Liver (tissue), 9 donors: ENCODE measurements around the gene HIVEP3. TPM values are rescaled to one million over a fixed set of nuclear protein-coding genes. Genes with fewer than 3 reads are reported as not detected.

ENCODE experiments used
- DNase-seq: peaks from one replicate; pipeline ENCODE4 v3.0.0-alpha.2; 2017; ENCODE audit warnings: low spot score
- H3K27ac ChIP-seq, 2 donors: one replicate each; pipeline ENCODE4 v1.7.0; 2013; ENCODE audit warnings: inconsistent platforms in 2 of 2, low read length in 2 of 2, control low read depth in 1 of 2, low read depth in 1 of 2, mild to moderate bottlenecking in 1 of 2
- H3K27me3 ChIP-seq, 4 donors: one replicate each; pipeline versions ENCODE4 v1.6.1 to v1.7.0; 2013; ENCODE audit warnings: low read length in 3 of 4, inconsistent platforms in 1 of 4, mild to moderate bottlenecking in 1 of 4, moderate library complexity in 1 of 4; ENCODE audit not compliant: control insufficient read depth in 4 of 4, insufficient read depth in 4 of 4
- H3K36me3 ChIP-seq, 4 donors: one replicate each; pipeline versions ENCODE4 v1.6.1 to v1.7.0; 2013; ENCODE audit warnings: low read length in 3 of 4, mild to moderate bottlenecking in 3 of 4, low read depth in 1 of 4, moderate library complexity in 1 of 4; ENCODE audit not compliant: control insufficient read depth in 4 of 4, insufficient read depth in 3 of 4
- H3K4me1 ChIP-seq, 4 donors: one replicate each; pipeline versions ENCODE4 v1.6.1 to v1.7.0; 2013; ENCODE audit warnings: low read length in 3 of 4, mild to moderate bottlenecking in 3 of 4, moderate library complexity in 1 of 4; ENCODE audit not compliant: control insufficient read depth in 4 of 4, insufficient read depth in 4 of 4
- H3K4me3 ChIP-seq, 3 donors: one replicate each; pipeline versions ENCODE4 v1.6.1 to v1.7.0; 2013; ENCODE audit warnings: low read length in 3 of 3, control low read depth in 1 of 3, low read depth in 1 of 3, mild to moderate bottlenecking in 1 of 3
- H3K9ac ChIP-seq, 2 donors: one replicate each; pipeline ENCODE4 v1.7.0; 2013; ENCODE audit warnings: low read length in 2 of 2, mild to moderate bottlenecking in 2 of 2, moderate library complexity in 2 of 2, control low read depth in 1 of 2, low read depth in 1 of 2
- H3K9me3 ChIP-seq, 4 donors: one replicate each; pipeline versions ENCODE4 v1.6.1 to v1.7.0; 2013; ENCODE audit warnings: low read length in 3 of 4; ENCODE audit not compliant: control insufficient read depth in 4 of 4
- ATF3 ChIP-seq: IDR thresholded peaks from 2 replicates; pipeline ENCODE4 v1.6.1; 2016; ENCODE audit warnings: antibody characterized with exemption
- EGR1 ChIP-seq, 2 donors: IDR thresholded peaks; 2 replicates each; pipeline ENCODE4 v1.6.1; 2016 to 2018; ENCODE audit warnings: antibody characterized with exemption in 2 of 2, low read depth in 2 of 2
- FOXA1 ChIP-seq: IDR thresholded peaks from 2 replicates; pipeline ENCODE4 v1.6.1; 2016; ENCODE audit warnings: antibody characterized with exemption
- FOXA2 ChIP-seq: IDR thresholded peaks from 2 replicates; pipeline ENCODE4 v1.6.1; 2016; ENCODE audit warnings: antibody characterized with exemption
- GABPA ChIP-seq, 2 donors: IDR thresholded peaks in 1 of 2; conservative IDR thresholded peaks in 1 of 2; 2 replicates each; pipeline ENCODE4 v1.6.1; 2016; ENCODE audit warnings: antibody characterized with exemption in 2 of 2, mild to moderate bottlenecking in 1 of 2, moderate library complexity in 1 of 2
- HNF4A ChIP-seq, 2 donors: conservative IDR thresholded peaks; 2 replicates each; pipeline ENCODE4 v1.6.1; 2016; ENCODE audit warnings: antibody characterized with exemption in 2 of 2, mild to moderate bottlenecking in 2 of 2
- HNF4G ChIP-seq: IDR thresholded peaks from 2 replicates; pipeline ENCODE4 v1.6.1; 2016; ENCODE audit warnings: antibody characterized with exemption
- JUND ChIP-seq, 2 donors: IDR thresholded peaks; 2 replicates each; pipeline ENCODE4 v1.6.1; 2016; ENCODE audit warnings: antibody characterized with exemption in 2 of 2
- NR2F2 ChIP-seq: IDR thresholded peaks from 2 replicates; pipeline ENCODE4 v1.6.1; 2016; ENCODE audit warnings: antibody characterized with exemption
- RAD21 ChIP-seq, 2 donors: IDR thresholded peaks; 2 replicates each; pipeline ENCODE4 v1.6.1; 2016; ENCODE audit warnings: antibody characterized with exemption in 2 of 2, mild to moderate bottlenecking in 2 of 2
- RXRA ChIP-seq, 2 donors: IDR thresholded peaks; 2 replicates each; pipeline ENCODE4 v1.6.1; 2017 to 2018; ENCODE audit warnings: antibody characterized with exemption in 2 of 2, mild to moderate bottlenecking in 1 of 2
- SP1 ChIP-seq: IDR thresholded peaks from 2 replicates; pipeline ENCODE4 v1.6.1; 2018; ENCODE audit warnings: antibody characterized with exemption, mild to moderate bottlenecking
- TAF1 ChIP-seq: conservative IDR thresholded peaks from 2 replicates; pipeline ENCODE4 v1.6.1; 2016; ENCODE audit warnings: antibody characterized with exemption, mild to moderate bottlenecking
- YY1 ChIP-seq: IDR thresholded peaks from 2 replicates; pipeline ENCODE4 v1.6.1; 2016; ENCODE audit warnings: antibody characterized with exemption, mild to moderate bottlenecking
- WGBS: extraction: QIAGEN DNeasy Blood & Tissue Kit; methylation state at CpG from one replicate; pipeline ENCODE4 v1.1.7; 2013; 5-methylcytosine and 5-hydroxymethylcytosine counted together
- polyA plus RNA-seq, 2 donors: library from polyadenylated mRNA; stranded (reverse) in 1 of 2; unstranded in 1 of 2; fragments of 200-250 nt in 1 of 2; fragments of >200 nt in 1 of 2; fragmentation: Nextera tagmentation in 1 of 2; extraction: Ambion mirVana in 1 of 2; gene quantifications; one replicate each; pipeline versions ENCODE4 v1.2.1 to v1.2.3, GENCODE V29; 2013 to 2015
- total RNA-seq, 2 donors: library from RNA; depleted of rRNA; stranded (reverse); fragments of >200 nt; gene quantifications; one replicate each; pipeline ENCODE4 v1.2.3, GENCODE V29; 2014
- TF ChIP-seq, protein P1 (sequence below): IDR thresholded peaks from 2 replicates; pipeline ENCODE4 v1.6.1; 2016; ENCODE audit warnings: antibody characterized with exemption
- TF ChIP-seq, protein P2 (sequence below): IDR thresholded peaks from 2 replicates; pipeline ENCODE4 v1.6.1; 2016; ENCODE audit warnings: antibody characterized with exemption
- TF ChIP-seq, protein P3 (sequence below): IDR thresholded peaks from 2 replicates; pipeline ENCODE4 v1.6.1; 2016; ENCODE audit warnings: antibody characterized with exemption, mild to moderate bottlenecking
- donor health status: healthy.
- donor health status: healthy.
- donor health status: healthy.
- donor health status: healthy.
- donor health status: healthy.

Gene HIVEP3
- total and polyA plus RNA-seq, 4 donors, result 0.93 to 1.6 (median 1.4) TPM

- TF ChIP-seq TAF1 (no peak), HNF4G (no peak), EGR1 (IDR thresholded peaks at IDR 0.05; ENCODE audit: low read depth in 2 of 2) (no peak), HNF4A (conservative IDR thresholded peaks at IDR 0.05) (no peak), GABPA (IDR thresholded peaks at IDR 0.05 in 1 of 2, conservative IDR thresholded peaks at IDR 0.05 in 1 of 2) (no peak), YY1 (no peak), RXRA (IDR thresholded peaks at IDR 0.05) (no peak), ATF3 (no peak), RAD21 (IDR thresholded peaks at IDR 0.05) (no peak), FOXA2 (no peak), SP1 (no peak)
- TF ChIP-seq, protein P1, sequence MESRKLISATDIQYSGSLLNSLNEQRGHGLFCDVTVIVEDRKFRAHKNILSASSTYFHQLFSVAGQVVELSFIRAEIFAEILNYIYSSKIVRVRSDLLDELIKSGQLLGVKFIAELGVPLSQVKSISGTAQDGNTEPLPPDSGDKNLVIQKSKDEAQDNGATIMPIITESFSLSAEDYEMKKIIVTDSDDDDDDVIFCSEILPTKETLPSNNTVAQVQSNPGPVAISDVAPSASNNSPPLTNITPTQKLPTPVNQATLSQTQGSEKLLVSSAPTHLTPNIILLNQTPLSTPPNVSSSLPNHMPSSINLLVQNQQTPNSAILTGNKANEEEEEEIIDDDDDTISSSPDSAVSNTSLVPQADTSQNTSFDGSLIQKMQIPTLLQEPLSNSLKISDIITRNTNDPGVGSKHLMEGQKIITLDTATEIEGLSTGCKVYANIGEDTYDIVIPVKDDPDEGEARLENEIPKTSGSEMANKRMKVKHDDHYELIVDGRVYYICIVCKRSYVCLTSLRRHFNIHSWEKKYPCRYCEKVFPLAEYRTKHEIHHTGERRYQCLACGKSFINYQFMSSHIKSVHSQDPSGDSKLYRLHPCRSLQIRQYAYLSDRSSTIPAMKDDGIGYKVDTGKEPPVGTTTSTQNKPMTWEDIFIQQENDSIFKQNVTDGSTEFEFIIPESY, result no peak
- TF ChIP-seq, protein P2, sequence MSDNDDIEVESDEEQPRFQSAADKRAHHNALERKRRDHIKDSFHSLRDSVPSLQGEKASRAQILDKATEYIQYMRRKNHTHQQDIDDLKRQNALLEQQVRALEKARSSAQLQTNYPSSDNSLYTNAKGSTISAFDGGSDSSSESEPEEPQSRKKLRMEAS, result no peak
- no peak overlapping the region for H3K4me3 ChIP-seq
- H3K27me3 ChIP-seq, result no peaks in the 10 kb centered on the region
- no peak overlapping the region for H3K27ac ChIP-seq
- H3K4me1 ChIP-seq, result peaks cover 0 to 7% (median 0%) of the 10 kb centered on the region in 4 donors
- no peak for DNase-seq
- no peak overlapping the region for H3K9ac ChIP-seq
- H3K9me3 ChIP-seq, result no peaks in the 10 kb centered on the region
- WGBS, result 96% methylated on average over 5 of the region's 5 CpGs
- no peaks in the 10 kb centered on the region for H3K36me3 ChIP-seq
Observed at GRCh38 chr1:41682149-41682548, 236.6 kb downstream of the HIVEP3 start.

GRCh38 chr1:41681331-41682098 lies 237.2 kb downstream of the HIVEP3 start:
- 80% methylated on average over 11 of the region's 11 CpGs for WGBS
- TF ChIP-seq FOXA2, result no peak
- TF ChIP-seq NR2F2, result no peak
- no peak for TF ChIP-seq SP1
- TF ChIP-seq HNF4A (conservative IDR thresholded peaks at IDR 0.05), result no peak
- TF ChIP-seq ATF3, result no peak
- no peak for TF ChIP-seq GABPA (IDR thresholded peaks at IDR 0.05 in 1 of 2, conservative IDR thresholded peaks at IDR 0.05 in 1 of 2)
- no peak for TF ChIP-seq EGR1 (IDR thresholded peaks at IDR 0.05; ENCODE audit: low read depth in 2 of 2)
- no peak for TF ChIP-seq TAF1
- TF ChIP-seq, protein P2, result no peak
- TF ChIP-seq, protein P1, result no peak
- no peak for TF ChIP-seq JUND (IDR thresholded peaks at IDR 0.05)
- TF ChIP-seq FOXA1, result no peak
- TF ChIP-seq, protein P3, sequence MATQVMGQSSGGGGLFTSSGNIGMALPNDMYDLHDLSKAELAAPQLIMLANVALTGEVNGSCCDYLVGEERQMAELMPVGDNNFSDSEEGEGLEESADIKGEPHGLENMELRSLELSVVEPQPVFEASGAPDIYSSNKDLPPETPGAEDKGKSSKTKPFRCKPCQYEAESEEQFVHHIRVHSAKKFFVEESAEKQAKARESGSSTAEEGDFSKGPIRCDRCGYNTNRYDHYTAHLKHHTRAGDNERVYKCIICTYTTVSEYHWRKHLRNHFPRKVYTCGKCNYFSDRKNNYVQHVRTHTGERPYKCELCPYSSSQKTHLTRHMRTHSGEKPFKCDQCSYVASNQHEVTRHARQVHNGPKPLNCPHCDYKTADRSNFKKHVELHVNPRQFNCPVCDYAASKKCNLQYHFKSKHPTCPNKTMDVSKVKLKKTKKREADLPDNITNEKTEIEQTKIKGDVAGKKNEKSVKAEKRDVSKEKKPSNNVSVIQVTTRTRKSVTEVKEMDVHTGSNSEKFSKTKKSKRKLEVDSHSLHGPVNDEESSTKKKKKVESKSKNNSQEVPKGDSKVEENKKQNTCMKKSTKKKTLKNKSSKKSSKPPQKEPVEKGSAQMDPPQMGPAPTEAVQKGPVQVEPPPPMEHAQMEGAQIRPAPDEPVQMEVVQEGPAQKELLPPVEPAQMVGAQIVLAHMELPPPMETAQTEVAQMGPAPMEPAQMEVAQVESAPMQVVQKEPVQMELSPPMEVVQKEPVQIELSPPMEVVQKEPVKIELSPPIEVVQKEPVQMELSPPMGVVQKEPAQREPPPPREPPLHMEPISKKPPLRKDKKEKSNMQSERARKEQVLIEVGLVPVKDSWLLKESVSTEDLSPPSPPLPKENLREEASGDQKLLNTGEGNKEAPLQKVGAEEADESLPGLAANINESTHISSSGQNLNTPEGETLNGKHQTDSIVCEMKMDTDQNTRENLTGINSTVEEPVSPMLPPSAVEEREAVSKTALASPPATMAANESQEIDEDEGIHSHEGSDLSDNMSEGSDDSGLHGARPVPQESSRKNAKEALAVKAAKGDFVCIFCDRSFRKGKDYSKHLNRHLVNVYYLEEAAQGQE, result no peak
- TF ChIP-seq RAD21 (IDR thresholded peaks at IDR 0.05), result no peak
- no peak for TF ChIP-seq YY1
- TF ChIP-seq HNF4G, result no peak
- H3K9ac ChIP-seq, result no peak overlapping the region
- peaks cover 0 to 7% (median 0%) of the 10 kb centered on the region in 4 donors for H3K4me1 ChIP-seq
- H3K4me3 ChIP-seq, result no peak overlapping the region
- no peaks in the 10 kb centered on the region for H3K27me3 ChIP-seq
- H3K36me3 ChIP-seq, result no peaks in the 10 kb centered on the region
- H3K9me3 ChIP-seq, result no peaks in the 10 kb centered on the region
- H3K27ac ChIP-seq, result no peak overlapping the region
- no peak for DNase-seq
